Aorta (tissue), 5 donors: Measurements from ENCODE around the gene PDPN. TPM values are rescaled to one million over a fixed set of nuclear protein-coding genes. Genes with fewer than 3 reads are reported as not detected.

Experiments used
- ATAC-seq: fragments of 200-7000 bp; cut with Tn5 transposase; one replicate; pipeline ENCODE4 v1.9.1; 2022; ENCODE audit warnings: moderate library complexity; ENCODE audit not compliant: low FRiP score
- DNase-seq, 2 donors: peaks; one replicate each; pipeline ENCODE4 v3.0.0-alpha.2; 2020
- H3K27ac ChIP-seq, 2 donors: one replicate each; pipeline ENCODE4 v1.5.1; 2013; ENCODE audit warnings: low read length in 2 of 2, mild to moderate bottlenecking in 2 of 2, moderate library complexity in 2 of 2, control low read depth in 1 of 2, inconsistent platforms in 1 of 2, low read depth in 1 of 2
- H3K27me3 ChIP-seq, 2 donors: one replicate each; pipeline ENCODE4 v1.6.1; 2013; ENCODE audit warnings: control low read depth in 1 of 2, low read length in 1 of 2, mild to moderate bottlenecking in 1 of 2, moderate library complexity in 1 of 2; ENCODE audit not compliant: insufficient read depth in 2 of 2, control insufficient read depth in 1 of 2
- H3K36me3 ChIP-seq, 2 donors: one replicate each; pipeline ENCODE4 v1.6.1; 2013; ENCODE audit warnings: control low read depth in 1 of 2, low read length in 1 of 2, mild to moderate bottlenecking in 1 of 2; ENCODE audit not compliant: insufficient read depth in 2 of 2, control insufficient read depth in 1 of 2
- H3K4me1 ChIP-seq, 2 donors: one replicate each; pipeline ENCODE4 v1.6.1; 2013; ENCODE audit warnings: low read length in 2 of 2, control low read depth in 1 of 2, mild to moderate bottlenecking in 1 of 2, moderate library complexity in 1 of 2; ENCODE audit not compliant: insufficient read depth in 2 of 2, control insufficient read depth in 1 of 2
- H3K4me3 ChIP-seq, 2 donors: one replicate each; pipeline ENCODE4 v1.5.1; 2013; ENCODE audit warnings: low read length in 2 of 2, control low read depth in 1 of 2, mild to moderate bottlenecking in 1 of 2
- H3K9me3 ChIP-seq: one replicate; pipeline ENCODE4 v1.6.1; 2013; ENCODE audit warnings: mild to moderate bottlenecking, low read length; ENCODE audit not compliant: control insufficient read depth
- WGBS, 2 donors: extraction: QIAGEN DNeasy Blood & Tissue Kit; methylation state at CpG; one replicate each; pipeline ENCODE4 v1.1.7; 2013; 5-methylcytosine and 5-hydroxymethylcytosine counted together
- intact Hi-C, 2 donors: fragments of 100-400 bp; cut with DNase I; formaldehyde crosslinking; loops; one replicate each; pipeline versions ENCODE4 v1.14.2 to v1.15.0; 2022
- polyA plus RNA-seq, 2 donors: library from polyadenylated mRNA; stranded (reverse); fragments of 200-250 nt; gene quantifications; one replicate each; pipeline ENCODE4 v1.2.3, GENCODE V29; 2013
- total RNA-seq, 2 donors: library from RNA; stranded (reverse); fragmentation: NEBNext Ultra II Directional; extraction: Animal tissue kit (Norgen Biotek cat#: 25700); gene quantifications; one replicate each; pipeline ENCODE4 v1.2.1, GENCODE V29; 2021
- donor health status: healthy with polysubstance abuse.
- donor health status: Bipolar disorder and iron deficiency.
- donor health status: DM: no; HTN: no; CAD: no.
- donor health status: DM: no; HTN: no; CAD: no.
- donor health status: DM: yes; HTN: yes; CAD: no.

The PDPN gene
- total and polyA plus RNA-seq, 4 donors, result 0.43 to 19.5 (median 17.7) TPM

DNA sequence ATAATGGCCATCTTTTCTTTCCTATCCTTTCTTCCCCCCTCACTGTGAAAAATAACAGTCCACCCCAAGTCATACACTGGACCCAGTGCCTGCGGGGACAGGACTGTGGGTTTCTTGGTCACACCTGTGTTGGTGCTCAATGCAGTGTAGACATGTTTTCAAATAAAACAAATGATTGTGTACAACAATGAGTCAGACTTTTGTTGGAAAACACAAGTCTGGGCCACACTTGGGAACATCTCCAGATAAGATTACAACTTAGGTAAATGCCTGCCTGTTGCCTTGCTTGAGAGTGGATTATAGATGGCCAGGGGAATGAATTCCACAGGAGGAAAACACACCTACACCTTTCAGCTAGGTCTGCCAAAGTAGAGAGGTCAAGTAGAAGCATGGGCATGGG, 34.1 kb downstream of the PDPN start:
- H3K4me3 ChIP-seq, result no peak overlapping the region
- intact Hi-C loops, result no loop called here

DNA sequence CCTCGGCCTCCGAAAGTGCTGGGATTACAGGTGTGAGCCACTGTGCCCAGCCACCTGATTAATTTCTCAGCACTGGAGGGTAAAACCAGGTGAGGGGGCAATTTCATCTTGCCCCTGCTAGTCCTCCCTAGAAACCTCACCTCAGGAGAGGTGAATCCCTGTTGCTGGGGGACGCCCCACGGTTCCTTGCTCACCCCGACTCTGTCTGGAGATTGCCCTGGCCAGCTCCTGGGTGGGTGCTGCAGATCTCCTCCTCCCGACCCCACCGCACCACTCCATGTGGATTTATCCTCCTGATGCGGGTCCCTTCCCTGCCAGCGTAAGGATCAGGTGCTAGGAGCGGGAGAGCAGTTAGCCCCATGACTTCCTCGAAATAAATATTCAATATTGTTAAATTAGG, 34.9 kb downstream of the PDPN start:
- Histone ChIP-seq H3K27me3 (no peaks in the 10 kb centered on the region), H3K9me3 (no peaks in the 10 kb centered on the region), H3K4me1 (no peaks in the 10 kb centered on the region), H3K36me3 (no peaks in the 10 kb centered on the region), H3K4me3 (no peak overlapping the region), H3K27ac (no peak overlapping the region)
- intact Hi-C loops, result no loop called here
- ATAC-seq (no peak), DNase-seq (no peak)
- 96% methylated on average over 11 of the region's 11 CpGs for WGBS, 2 donors

More for the DNA sequence above, 34.1 kb downstream of the PDPN start:
- WGBS, 2 donors, result 91 to 92% methylated on average over 1 of the region's 1 CpG
- DNase-seq (no peak), ATAC-seq (no peak)
- Histone ChIP-seq H3K9me3 (no peaks in the 10 kb centered on the region), H3K27ac (no peak overlapping the region), H3K36me3 (no peaks in the 10 kb centered on the region), H3K27me3 (no peaks in the 10 kb centered on the region), H3K4me1 (no peaks in the 10 kb centered on the region)

DNA sequence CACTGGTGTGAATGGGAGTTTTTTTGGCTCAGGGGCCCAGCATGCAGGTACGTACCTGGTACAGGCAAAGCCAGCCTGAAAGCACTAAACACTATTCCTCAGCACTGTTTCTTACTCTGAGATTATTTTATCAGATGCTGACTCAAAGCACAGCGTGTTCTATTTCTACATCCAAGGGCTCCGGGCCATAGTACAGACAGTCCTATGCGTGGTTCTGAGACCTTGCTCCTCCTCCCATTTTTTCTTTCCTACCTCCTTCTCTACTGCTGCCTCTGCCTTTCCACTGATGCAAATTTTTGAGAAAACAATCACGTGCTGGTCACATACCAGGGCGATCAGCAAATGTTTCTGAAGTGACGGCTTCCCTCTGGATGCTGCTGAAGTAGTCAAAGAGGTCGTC, 36.3 kb downstream of the PDPN start:
- Histone ChIP-seq H3K36me3 (no peaks in the 10 kb centered on the region), H3K27me3 (no peaks in the 10 kb centered on the region), H3K4me1 (no peaks in the 10 kb centered on the region), H3K27ac (no peak overlapping the region), H3K4me3 (no peak overlapping the region), H3K9me3 (no peaks in the 10 kb centered on the region)
- intact Hi-C loops, result no loop called here
- ATAC-seq, result no peak
- no peak for DNase-seq
- WGBS, 2 donors, result 24 to 30% methylated on average over 8 of the region's 8 CpGs

DNA sequence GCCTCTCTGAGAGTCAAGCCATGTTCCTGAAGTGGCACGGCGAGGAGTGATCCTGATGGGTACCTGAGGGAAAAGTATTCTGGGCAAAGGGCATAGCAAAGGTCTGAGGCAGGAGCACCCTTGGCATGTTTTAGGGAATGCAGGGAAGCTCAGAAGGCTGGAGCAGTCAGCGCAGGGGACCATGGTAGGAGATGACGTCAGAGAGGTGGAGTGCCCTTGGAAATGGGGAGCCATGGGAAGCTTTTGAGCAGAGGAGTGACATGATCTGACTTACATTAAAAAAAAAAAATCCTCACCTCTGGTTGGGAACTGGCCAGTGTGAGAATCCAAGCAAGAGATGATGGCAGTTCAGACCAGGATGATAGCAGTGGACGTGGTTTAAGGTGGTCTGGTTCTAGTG, 37.2 kb downstream of the PDPN start:
- H3K4me1 ChIP-seq, result no peaks in the 10 kb centered on the region
- no peaks in the 10 kb centered on the region for H3K36me3 ChIP-seq
- no peak overlapping the region for H3K4me3 ChIP-seq
- ATAC-seq (no peak), DNase-seq (no peak)
- no peaks in the 10 kb centered on the region for H3K27me3 ChIP-seq
- H3K9me3 ChIP-seq, result no peaks in the 10 kb centered on the region
- no peak overlapping the region for H3K27ac ChIP-seq
- 87 to 92% methylated on average over 5 of the region's 5 CpGs for WGBS, 2 donors
- intact Hi-C loops, result no loop called here

DNA sequence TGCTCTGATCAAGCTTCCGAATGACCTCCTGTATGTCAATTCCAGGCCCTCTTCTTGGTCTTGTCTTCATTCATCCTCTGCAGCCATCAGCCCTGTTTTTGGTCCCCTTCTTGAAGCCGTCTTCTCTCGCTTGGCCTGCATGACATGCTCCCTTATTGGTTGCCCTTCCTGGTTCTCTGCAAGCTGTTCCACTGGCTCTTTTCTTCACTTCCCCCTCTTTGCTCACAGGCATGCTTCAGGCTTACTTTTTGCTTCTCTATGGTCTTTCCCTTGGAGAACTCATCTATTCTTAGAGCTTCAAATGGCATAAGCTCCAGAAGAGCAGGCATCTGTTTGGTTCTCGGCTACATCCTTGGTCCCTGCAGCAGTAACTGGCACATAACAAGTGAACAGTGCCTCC, 38.8 kb downstream of the PDPN start:
- Histone ChIP-seq H3K27me3 (no peaks in the 10 kb centered on the region), H3K4me1 (no peaks in the 10 kb centered on the region), H3K9me3 (no peaks in the 10 kb centered on the region), H3K27ac (no peak overlapping the region), H3K4me3 (no peak overlapping the region), H3K36me3 (no peaks in the 10 kb centered on the region)
- 88 to 93% methylated on average over 4 of the region's 4 CpGs for WGBS, 2 donors
- DNase-seq (no peak), ATAC-seq (no peak)
- intact Hi-C loops, result no loop called here

DNA sequence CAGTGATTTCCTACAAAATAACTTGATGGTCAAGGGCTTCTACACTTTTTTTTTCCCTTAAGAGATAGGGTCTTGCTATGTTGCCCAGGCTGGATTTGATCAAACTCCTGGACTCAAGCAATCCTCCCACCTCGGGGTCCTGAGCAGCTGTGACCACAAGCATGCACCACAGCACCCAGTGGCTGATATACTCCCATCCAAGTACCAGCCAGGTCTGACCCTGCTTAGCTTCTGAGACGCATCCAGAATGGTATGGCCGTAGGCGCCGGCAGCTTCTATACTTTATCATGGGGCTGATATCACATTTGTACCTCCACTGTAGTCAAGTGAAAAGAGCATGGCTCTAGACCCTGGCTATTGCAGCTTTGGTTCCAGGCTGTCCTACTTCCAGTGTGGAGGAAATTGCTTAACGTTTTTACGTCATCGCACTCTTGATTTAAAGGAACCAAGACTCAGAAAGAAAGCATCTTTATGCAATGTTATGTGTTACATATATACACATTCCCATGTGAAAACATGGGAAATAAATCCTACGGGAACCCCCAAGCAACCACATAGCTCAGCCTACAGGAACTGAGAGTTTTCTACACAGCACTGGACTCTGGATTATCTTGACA, 39.5 kb downstream of the PDPN start:
- ATAC-seq (no peak), DNase-seq (no peak)
- Histone ChIP-seq H3K27ac (no peak overlapping the region), H3K4me1 (no peaks in the 10 kb centered on the region), H3K36me3 (no peaks in the 10 kb centered on the region), H3K9me3 (no peaks in the 10 kb centered on the region), H3K27me3 (no peaks in the 10 kb centered on the region), H3K4me3 (no peak overlapping the region)
- WGBS, 2 donors, result 79 to 81% methylated on average over 9 of the region's 9 CpGs
- intact Hi-C loops, result no loop called here

DNA sequence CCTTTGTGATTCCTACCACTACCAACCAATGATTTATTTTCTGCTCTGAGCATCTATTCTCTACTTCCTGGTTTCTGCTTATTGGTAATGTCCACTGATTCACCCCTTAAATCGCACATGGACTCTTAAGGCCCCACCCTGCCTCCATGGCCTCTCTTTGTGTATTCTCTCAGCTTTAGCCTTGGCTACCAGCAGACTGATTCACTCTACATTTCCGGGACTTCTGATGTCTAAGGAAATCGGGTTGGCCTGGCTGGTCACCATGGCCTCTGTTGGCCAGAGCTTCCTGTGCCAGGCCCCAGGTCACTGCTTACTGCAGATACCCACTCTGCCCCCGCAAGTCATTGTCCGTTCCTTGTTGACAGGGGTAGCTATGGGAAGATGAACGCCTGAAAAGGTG, 40.9 kb downstream of the PDPN start:
- Histone ChIP-seq H3K4me3 (no peak overlapping the region), H3K27ac (no peak overlapping the region), H3K4me1 (no peaks in the 10 kb centered on the region), H3K27me3 (no peaks in the 10 kb centered on the region), H3K36me3 (no peaks in the 10 kb centered on the region), H3K9me3 (no peaks in the 10 kb centered on the region)
- 91 to 92% methylated on average over 6 of the region's 6 CpGs for WGBS, 2 donors
- intact Hi-C loops, result no loop called here
- ATAC-seq (no peak), DNase-seq (no peak)

DNA sequence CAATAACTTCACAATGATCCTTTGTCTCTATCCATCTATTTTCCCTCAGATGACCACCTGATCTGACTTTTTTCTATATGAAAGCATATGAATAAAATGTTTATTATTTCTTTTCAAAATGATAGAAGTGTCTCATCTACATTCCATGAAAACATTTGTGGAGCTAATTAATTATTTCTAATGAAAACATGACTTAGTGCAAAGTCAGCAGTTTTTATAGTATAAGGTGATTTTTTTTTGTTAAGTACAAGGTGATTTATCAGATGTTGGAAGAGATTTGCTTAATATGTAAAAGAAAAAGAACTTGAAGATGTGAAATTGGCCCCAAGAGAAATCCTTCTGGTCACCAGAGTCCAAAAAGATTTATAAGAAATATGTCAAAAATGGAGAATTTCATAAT, 43.5 kb downstream of the PDPN start:
- intact Hi-C loops, result no loop called here
- Histone ChIP-seq H3K36me3 (no peaks in the 10 kb centered on the region), H3K4me1 (no peaks in the 10 kb centered on the region), H3K4me3 (no peak overlapping the region), H3K9me3 (peaks cover 1% of the 10 kb centered on the region), H3K27ac (no peak overlapping the region), H3K27me3 (no peaks in the 10 kb centered on the region)
- no peak for ATAC-seq
- DNase-seq, result no peak

DNA sequence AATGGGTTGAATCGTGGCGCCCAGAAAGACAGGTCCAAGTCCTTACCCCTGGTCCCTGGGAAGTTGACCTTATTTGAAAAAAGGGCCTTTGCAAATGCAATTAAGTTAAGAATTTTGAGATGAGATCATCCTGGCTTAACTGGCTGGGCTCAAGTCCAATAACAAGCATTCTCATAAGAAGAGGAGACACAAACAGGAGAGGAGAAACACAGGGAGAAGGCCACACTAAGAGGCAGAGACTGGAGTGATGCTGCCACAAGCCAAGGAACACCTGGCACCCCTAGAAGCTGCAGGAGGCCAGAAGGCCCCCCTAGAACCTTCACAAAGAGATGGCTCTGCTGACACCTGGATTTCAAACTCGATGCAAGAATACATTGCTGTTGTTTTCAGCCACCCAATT, 44.6 kb downstream of the PDPN start:
- Histone ChIP-seq H3K4me1 (no peaks in the 10 kb centered on the region), H3K27me3 (no peaks in the 10 kb centered on the region), H3K27ac (no peak overlapping the region), H3K4me3 (no peak overlapping the region), H3K9me3 (peaks cover 1% of the 10 kb centered on the region), H3K36me3 (no peaks in the 10 kb centered on the region)
- ATAC-seq, result no peak
- DNase-seq, result no peak
- 88 to 89% methylated on average over 3 of the region's 3 CpGs for WGBS, 2 donors
- intact Hi-C loops, result no loop called here
